ENCODE results near the gene NCL.

- TF ChIP-seq CTCF (IDR thresholded peaks at IDR 0.05) (peak in 4 of 5 experiments; percentile 44 to 70 (median 56)), POLR2A (IDR thresholded peaks at IDR 0.05) (no peak), POLR2AphosphoS5 (IDR thresholded peaks at IDR 0.05) (no peak)
Measured at GRCh38 chr2:231410293-231411004, 53.8 kb downstream of the NCL start.
